ENCODE results near the gene ITLN1. TPM values are rescaled to one million over a fixed set of nuclear protein-coding genes. Genes with fewer than 3 reads are reported as not detected.

ITLN1 gene
- total and polyA plus RNA-seq, 2 experiments from 2014 or later: 0.34 TPM; not detected in 1

DNA sequence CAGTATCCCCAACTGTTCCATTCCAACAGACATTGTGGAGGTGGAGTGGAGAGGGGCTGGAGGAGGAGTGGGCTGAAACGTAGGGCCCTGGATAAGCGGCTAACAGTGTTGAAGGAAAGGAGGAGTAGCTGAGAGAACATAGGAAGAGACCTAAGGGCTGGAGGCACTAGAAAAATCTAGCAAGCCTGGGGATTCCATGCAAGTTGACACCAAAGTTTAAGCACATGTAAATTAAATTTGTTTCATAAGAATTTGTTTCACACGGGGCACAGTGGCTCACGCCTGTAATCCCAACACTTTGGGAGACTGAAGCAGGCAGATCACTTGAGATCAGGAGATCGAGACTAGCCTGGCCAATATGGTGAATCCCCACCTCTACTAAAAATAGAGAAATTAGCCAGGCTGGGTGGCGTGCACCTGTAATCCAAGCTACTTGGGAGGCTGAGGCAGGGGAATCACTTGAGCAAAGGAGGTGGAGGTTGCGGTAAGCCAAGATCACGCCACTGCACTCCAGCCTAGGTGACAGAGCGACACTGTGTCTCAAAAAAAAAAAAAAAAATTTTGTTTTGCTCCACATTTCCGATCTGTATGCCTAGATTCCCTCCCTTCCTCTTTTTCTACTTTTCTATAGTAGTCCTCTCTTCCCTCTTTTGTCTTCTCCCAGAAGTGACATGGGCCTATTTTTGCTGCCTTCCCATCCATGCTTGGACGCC, 21.8 kb downstream of the ITLN1 start:
- no peak for DNase-seq (ENCODE audit: low read depth in 1 of 2, low spot score in 1 of 2)
- Histone ChIP-seq H3K4me1 (ENCODE audit: low read depth) (peaks cover 4% of the 10 kb centered on the region), H3K27me3 (no peaks in the 10 kb centered on the region), H3K36me3 (no peaks in the 10 kb centered on the region), H3K4me3 (no peak overlapping the region), H3K9me3 (ENCODE audit: low read depth) (no peaks in the 10 kb centered on the region), H3K27ac (no peak overlapping the region)
- TF ChIP-seq CTCF (IDR thresholded peaks at IDR 0.05; ENCODE audit: low read depth, low read length): no peak

DNA sequence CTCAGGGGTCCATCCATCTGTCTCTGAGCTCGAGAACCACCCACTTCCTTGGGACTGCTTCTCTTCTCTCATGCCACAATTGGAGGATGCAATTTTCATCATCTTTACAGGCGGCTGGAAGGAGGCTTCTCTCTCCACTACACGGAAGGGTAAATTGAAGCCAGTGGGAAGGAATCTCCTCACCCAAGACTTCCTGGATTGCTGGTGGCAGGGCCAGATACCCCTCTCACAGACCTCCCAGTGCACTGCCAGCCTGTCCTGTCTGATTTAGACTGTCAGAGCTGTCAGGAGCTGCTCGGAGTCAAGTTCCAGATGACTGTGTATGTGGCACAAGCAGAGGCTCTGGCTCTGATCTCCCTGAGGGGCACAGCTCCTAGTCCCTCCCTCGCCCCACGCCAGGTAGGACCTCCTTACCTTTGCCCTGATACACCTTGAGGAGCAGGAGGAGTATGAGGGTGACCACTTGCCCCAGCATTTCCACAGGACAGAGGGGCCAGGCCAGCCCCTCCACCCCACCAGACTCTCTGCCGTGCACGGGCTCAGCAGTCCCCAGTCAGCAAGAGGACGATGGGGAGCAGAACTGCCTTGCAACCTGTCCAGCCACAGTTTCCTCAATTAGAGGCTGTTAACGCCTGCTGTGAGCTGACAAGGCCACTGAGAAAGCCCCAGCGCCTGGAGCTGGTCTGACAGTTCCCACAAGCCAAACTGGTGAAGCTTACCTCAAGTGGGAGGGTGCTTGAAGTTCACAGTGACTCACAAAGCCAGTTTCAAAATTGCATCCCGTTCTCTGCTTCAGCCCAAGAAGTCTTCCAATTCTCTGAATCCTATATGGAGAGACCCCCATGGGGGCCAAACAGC, 22.5 kb downstream of the ITLN1 start, which contains the start of gene CD244:
Gene CD244, minus strand, starts transcription at position 685 of the 858 bp plus-strand sequence. Its CDS starts 210 bp downstream, at position 475.
- no peaks in the 10 kb centered on the region for H3K36me3 ChIP-seq
- no peak within 1 kb of the TSS for H3K27ac ChIP-seq
- H3K27me3 ChIP-seq: no peaks in the 10 kb centered on the region
- H3K4me1 ChIP-seq (ENCODE audit: low read depth): peaks cover 4% of the 10 kb centered on the region
- DNase-seq (ENCODE audit: low read depth in 1 of 2, low spot score in 1 of 2): peak; percentile 73 to 77
- TF ChIP-seq CTCF (IDR thresholded peaks at IDR 0.05; ENCODE audit: low read depth, low read length): no peak
- no peaks in the 10 kb centered on the region for H3K9me3 ChIP-seq (ENCODE audit: low read depth)
- H3K4me3 ChIP-seq: no peak within 1 kb of the TSS

- no peak overlapping the region for H3K27ac ChIP-seq
- H3K9me3 ChIP-seq (ENCODE audit: low read depth): no peaks in the 10 kb centered on the region
- H3K27me3 ChIP-seq: peaks cover 3% of the 10 kb centered on the region
- DNase-seq (ENCODE audit: low read depth in 1 of 2, low spot score in 1 of 2): no peak
- no peak for TF ChIP-seq CTCF (IDR thresholded peaks at IDR 0.05; ENCODE audit: low read depth, low read length)
- no peak overlapping the region for H3K4me3 ChIP-seq
- H3K36me3 ChIP-seq: no peaks in the 10 kb centered on the region
- H3K4me1 ChIP-seq (ENCODE audit: low read depth): peaks cover 4% of the 10 kb centered on the region
Measured at GRCh38 chr1:160860840-160861505, 24.0 kb downstream of the ITLN1 start.

DNA sequence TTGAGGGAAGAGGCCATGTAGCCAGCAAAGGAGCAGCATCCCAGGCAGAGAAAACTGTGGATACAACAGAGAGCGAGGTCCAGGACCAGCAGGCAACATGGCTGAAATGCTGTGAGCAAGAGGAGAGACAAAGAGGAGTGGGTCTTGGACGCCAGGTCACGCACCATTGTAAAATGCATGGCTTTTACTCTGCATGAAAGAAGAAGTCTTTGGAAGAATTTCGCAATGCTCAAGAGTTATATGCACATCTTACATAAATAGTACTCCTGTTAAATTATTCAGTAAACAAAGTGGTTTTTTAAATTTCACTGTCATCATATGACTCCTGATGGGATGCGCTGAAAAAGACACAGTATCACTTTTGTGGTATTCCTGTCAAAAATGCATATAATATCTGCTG, 25.8 kb downstream of the ITLN1 start:
- TF ChIP-seq CTCF (IDR thresholded peaks at IDR 0.05; ENCODE audit: low read depth, low read length): no peak
- Histone ChIP-seq H3K9me3 (ENCODE audit: low read depth) (no peaks in the 10 kb centered on the region), H3K4me1 (ENCODE audit: low read depth) (peaks cover 4% of the 10 kb centered on the region), H3K27ac (no peak overlapping the region), H3K27me3 (peaks cover 6% of the 10 kb centered on the region), H3K36me3 (no peaks in the 10 kb centered on the region), H3K4me3 (no peak overlapping the region)
- peak in 1 of 2 donors; percentile 8 for DNase-seq (ENCODE audit: low read depth in 1 of 2, low spot score in 1 of 2)

- peaks cover 4% of the 10 kb centered on the region for H3K4me1 ChIP-seq (ENCODE audit: low read depth)
- H3K27ac ChIP-seq: no peak overlapping the region
- no peak overlapping the region for H3K4me3 ChIP-seq
- TF ChIP-seq CTCF (IDR thresholded peaks at IDR 0.05; ENCODE audit: low read depth, low read length): no peak
- no peaks in the 10 kb centered on the region for H3K9me3 ChIP-seq (ENCODE audit: low read depth)
- DNase-seq (ENCODE audit: low read depth in 1 of 2, low spot score in 1 of 2): peak in 1 of 2 donors; percentile 10
- peaks cover 6% of the 10 kb centered on the region for H3K27me3 ChIP-seq
- H3K36me3 ChIP-seq: no peaks in the 10 kb centered on the region
Measured at GRCh38 chr1:160858507-160858906, 26.5 kb downstream of the ITLN1 start.

All from cardiac muscle cell (in vitro differentiated cells and primary cell).